Renal cortex interstitium (tissue), 11 donors: Measurements from ENCODE around the gene UBE2M. TPM values are rescaled to one million over a fixed set of nuclear protein-coding genes. Genes with fewer than 3 reads are reported as not detected.
"Not testable (repeated sequence)": the region's sequence is repeated elsewhere in the genome, so short reads cannot be mapped to it uniquely, and the experiment has no call there.

Source experiments
- DNase-seq, 11 donors: peaks; one replicate each; pipeline ENCODE4 v3.0.0-alpha.2; 2013; ENCODE audit warnings: low read depth in 9 of 11, low spot score in 4 of 11; ENCODE audit errors: extremely low read depth in 1 of 11
- polyA plus RNA-seq, 3 donors: library from polyadenylated mRNA; unstranded; fragments of 120-200 nt; gene quantifications; one replicate each; pipeline ENCODE4 v1.2.1, GENCODE V29; 2013; ENCODE audit not compliant: insufficient read length in 3 of 3

The UBE2M gene
- polyA plus RNA-seq, 3 donors, result 87.9 to 107 (median 91.5) TPM

DNA sequence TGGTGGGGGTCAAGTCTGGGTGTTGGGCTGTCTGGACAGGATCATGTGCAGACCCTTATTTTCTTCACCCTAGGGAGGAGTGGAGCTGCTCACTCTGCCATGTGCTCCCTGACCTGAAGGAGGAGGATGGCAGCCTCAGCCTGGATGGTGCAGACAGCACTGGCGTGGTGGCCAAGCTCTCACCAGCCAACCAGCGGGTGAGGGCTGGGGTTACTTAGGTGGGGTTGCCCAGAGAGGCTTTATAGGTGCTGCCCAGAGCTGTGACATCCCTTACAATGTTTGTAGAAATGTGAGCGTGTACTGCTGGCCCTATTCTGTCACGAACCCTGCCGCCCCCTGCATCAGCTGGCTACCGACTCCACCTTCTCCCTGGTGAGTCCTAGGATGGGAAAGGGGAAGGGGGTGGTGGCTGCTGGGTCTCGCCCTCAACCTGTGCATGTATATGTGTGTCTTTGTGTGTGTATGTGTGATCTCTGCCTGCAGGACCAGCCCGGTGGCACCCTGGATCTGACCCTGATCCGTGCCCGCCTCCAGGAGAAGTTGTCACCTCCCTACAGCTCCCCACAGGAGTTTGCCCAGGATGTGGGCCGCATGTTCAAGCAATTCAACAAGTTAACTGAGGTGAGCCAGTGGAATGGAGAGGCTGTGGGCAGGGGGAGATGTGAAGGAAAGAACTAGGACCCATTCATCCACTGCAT lies 8.6 kb downstream of the UBE2M start:
- DNase-seq, result no peak

DNA sequence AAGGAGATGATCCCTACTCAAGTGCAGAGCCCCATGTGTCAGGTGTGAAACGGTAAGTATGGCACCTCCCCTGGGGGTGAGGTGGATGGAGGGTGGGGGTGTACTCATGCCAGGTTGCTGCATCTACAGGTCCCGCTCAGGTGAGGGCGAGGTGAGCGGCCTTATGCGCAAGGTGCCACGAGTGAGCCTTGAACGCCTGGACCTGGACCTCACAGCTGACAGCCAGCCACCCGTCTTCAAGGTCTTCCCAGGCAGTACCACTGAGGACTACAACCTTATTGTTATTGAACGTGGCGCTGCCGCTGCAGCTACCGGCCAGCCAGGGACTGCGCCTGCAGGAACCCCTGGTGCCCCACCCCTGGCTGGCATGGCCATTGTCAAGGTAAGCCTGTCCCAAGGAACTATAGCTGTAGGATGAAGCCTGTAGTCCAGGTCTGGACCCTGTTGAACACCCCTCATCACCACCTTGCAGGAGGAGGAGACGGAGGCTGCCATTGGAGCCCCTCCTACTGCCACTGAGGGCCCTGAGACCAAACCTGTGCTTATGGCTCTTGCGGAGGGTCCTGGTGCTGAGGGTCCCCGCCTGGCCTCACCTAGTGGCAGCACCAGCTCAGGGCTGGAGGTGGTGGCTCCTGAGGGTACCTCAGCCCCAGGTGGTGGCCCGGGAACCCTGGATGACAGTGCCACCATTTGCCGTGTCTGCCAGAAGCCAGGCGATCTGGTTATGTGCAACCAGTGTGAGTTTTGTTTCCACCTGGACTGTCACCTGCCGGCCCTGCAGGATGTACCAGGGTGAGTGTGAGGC lies 9.3 kb downstream of the UBE2M start:
- DNase-seq, result no peak

DNA sequence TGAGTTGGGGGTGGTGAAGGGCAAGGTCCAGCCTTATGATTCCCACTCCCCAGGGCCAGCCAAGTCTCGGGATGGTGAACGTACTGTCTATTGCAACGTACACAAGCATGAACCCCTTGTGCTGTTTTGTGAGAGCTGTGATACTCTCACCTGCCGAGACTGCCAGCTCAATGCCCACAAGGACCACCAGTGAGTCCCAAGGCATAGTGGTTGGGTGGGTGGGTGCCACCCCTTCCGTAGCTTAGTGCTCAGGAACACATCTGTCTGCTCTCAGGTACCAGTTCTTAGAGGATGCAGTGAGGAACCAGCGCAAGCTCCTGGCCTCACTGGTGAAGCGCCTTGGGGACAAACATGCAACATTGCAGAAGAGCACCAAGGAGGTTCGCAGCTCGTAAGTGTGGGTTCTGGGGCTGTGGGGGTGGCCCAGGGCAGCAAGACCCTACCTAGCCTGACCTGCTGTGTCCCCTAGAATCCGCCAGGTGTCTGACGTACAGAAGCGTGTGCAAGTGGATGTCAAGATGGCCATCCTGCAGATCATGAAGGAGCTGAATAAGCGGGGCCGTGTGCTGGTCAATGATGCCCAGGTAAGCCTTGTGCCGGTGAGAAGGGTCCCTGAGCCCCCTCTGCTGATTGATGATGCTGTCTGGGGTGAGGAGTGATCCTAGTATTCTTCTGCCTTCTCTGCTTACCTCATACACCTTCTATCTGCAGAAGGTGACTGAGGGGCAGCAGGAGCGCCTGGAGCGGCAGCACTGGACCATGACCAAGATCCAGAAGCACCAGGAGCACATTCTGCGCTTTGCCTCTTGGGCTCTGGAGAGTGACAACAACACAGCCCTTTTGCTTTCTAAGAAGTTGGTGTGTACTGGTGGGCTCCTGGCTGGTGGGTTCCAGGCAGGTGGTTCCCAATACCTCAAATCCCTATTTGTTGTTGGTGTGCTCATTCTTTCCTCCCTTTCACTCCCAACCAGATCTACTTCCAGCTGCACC lies 10.8 kb downstream of the UBE2M start:
- no peak for DNase-seq

DNA sequence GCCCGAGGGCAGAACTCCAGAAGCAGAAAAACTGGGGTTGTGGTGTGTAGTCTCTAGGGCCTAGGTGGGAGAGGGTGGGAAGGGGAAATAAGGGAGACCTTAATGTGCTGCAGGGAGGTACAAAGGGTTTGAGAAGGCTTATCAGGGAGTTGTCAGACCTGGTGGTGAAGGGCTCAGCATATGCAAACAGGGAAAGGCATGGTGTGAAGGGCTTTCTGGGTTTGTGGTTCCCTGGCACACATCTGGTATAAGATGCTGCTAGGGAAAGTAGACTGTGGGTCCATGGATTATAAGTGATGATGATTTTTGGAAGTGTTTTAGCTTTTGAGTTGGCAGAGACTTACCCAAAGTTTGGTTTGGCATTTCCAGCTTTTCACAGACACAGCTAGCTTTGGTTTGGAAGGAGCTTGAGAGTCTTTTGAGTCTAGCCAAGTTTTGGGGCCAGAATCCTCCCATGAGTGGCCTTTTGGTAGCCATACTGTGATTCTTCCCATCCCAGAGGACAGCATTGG lies 12.3 kb downstream of the UBE2M start:
- DNase-seq, result no peak

GRCh38 chr19:58545286-58546018 lies 13.0 kb downstream of the UBE2M start:
- no peak for DNase-seq

DNA sequence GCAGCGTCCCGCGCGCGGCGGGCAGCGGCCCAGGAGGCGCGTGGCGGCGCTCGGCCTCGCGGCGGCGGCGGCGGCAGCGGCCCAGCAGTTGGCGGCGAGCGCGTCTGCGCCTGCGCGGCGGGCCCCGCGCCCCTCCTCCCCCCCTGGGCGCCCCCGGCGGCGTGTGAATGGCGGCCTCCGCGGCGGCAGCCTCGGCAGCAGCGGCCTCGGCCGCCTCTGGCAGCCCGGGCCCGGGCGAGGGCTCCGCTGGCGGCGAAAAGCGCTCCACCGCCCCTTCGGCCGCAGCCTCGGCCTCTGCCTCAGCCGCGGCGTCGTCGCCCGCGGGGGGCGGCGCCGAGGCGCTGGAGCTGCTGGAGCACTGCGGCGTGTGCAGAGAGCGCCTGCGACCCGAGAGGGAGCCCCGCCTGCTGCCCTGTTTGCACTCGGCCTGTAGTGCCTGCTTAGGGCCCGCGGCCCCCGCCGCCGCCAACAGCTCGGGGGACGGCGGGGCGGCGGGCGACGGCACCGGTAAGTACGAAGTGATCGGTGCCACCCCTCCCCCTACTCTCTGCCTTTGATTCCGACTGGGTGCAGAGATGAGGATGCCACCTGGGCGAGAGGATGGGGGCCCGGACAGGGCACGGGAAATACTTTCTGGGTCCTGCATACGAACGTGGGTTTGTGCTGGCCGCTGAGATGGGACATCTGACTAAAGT lies 13.7 kb downstream of the UBE2M start:
- peak in 2 of 11 donors; percentile 36 to 60 for DNase-seq

GRCh38 chr19:58543826-58544590 lies 14.4 kb downstream of the UBE2M start, which contains the start of gene TRIM28:
TRIM28 (plus strand) TSS chr19:58544064; CDS start chr19:58544758, 694 bp downstream.
- peak; percentile 97 to 99 (median 98) for DNase-seq

GRCh38 chr19:58542641-58543372 lies 15.6 kb downstream of the UBE2M start:
- not testable (repeated sequence) for DNase-seq

- not testable (repeated sequence) for DNase-seq
Observed at GRCh38 chr19:58539169-58539559, 19.2 kb downstream of the UBE2M start.

DNA sequence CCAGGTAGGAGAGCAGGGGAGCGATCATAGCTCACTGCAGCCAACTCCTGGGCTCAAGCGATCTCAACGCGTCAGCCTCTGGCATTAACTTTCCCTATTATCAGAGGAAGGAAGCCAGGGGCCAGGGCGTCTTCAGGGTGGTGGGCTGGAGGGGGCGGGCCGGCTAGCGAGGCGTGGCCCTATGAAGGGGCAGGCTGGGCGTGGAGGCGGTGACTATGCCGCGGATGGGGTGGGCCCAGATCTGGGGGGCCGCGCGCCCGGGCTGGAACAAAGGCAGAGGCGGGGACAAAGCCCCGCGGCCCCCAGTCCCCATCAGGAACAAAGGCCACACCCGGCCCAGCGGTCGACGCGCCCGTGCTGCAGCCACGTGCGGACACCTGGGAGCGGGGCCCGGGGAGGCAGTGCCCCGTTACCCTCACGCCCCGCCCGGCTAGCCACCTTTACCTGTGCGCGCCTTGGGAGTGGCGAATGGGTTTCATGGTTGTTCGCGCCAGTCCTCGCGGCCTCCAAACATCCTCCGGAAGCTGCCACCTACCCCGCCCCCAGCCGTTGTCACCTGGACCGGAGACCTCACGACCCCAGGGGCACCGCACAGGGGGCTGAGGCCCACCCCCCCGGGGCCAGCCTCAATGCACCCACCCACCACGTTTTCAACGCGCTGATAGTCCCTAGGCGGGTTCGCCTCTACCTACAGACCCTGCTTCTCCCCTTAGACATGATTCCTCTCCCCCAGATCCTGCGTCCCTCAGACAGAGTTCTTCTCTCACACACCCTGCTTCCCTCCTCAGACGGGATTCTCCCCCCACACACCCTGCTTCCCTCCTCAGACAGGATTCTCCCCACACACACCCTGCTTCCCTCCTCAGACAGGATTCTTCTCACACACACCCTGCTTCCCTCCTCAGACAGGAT lies 19.9 kb downstream of the UBE2M start:
- peak in 8 of 11 donors; percentile 63 to 76 (median 72) for DNase-seq

- DNase-seq, result no peak
Observed at GRCh38 chr19:58536852-58537798, 21.3 kb downstream of the UBE2M start.

DNA sequence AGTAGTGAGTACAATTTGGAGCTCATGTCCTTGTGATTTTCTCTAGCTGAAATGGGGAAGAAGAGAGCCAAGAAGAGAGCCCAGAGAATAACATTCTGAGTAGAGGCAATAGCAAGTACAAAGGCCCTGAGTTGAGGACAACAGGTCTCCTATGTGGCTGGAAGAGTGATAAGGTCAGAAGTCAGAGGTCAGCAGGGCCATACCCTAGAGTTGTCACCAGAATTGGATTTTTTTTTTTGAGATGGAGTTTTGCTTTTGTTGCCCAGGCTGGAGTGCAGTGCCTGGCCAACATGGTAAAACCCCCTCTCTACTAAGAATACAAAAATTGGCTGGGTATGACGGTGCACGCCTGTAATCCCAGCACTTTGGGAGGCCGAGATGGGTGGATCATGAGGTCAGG lies 22.6 kb downstream of the UBE2M start:
- DNase-seq, result no peak

GRCh38 chr19:58531034-58531840 lies 27.2 kb downstream of the UBE2M start:
- no peak for DNase-seq

- no peak for DNase-seq
Observed at GRCh38 chr19:58529405-58529804, 29.0 kb downstream of the UBE2M start.
